Epithelial cell of esophagus (primary cell): ENCODE results near the gene NFAM1.

ENCODE experiments used
- DNase-seq: peaks from one replicate; pipeline ENCODE4 v3.0.0; 2010; ENCODE audit warnings: low read depth
- H3K4me3 ChIP-seq: 2 replicates; pipeline ENCODE4 v1.5.1; 2011; ENCODE audit warnings: mild to moderate bottlenecking, low read length, control low read depth
- CTCF ChIP-seq: IDR thresholded peaks from 2 replicates; pipeline ENCODE4 v1.5.1; 2011; ENCODE audit warnings: low read depth, mild to moderate bottlenecking, low read length, control low read depth, inconsistent platforms; ENCODE audit not compliant: insufficient read depth; ENCODE audit errors: missing control alignments

Gene NFAM1

GRCh38 chr22:42433754-42434682, 1.8 kb upstream of the NFAM1 start:
- peak; percentile 91 for DNase-seq

GRCh38 chr22:42432818-42433217, 615 bp upstream of the NFAM1 start:
- no peak for DNase-seq
- H3K4me3 ChIP-seq, result no peak overlapping the region
- no peak for TF ChIP-seq CTCF

More at GRCh38 chr22:42433754-42434682, 1.8 kb upstream of the NFAM1 start:
- H3K4me3 ChIP-seq, result no peak overlapping the region
- TF ChIP-seq CTCF, result no peak

DNA sequence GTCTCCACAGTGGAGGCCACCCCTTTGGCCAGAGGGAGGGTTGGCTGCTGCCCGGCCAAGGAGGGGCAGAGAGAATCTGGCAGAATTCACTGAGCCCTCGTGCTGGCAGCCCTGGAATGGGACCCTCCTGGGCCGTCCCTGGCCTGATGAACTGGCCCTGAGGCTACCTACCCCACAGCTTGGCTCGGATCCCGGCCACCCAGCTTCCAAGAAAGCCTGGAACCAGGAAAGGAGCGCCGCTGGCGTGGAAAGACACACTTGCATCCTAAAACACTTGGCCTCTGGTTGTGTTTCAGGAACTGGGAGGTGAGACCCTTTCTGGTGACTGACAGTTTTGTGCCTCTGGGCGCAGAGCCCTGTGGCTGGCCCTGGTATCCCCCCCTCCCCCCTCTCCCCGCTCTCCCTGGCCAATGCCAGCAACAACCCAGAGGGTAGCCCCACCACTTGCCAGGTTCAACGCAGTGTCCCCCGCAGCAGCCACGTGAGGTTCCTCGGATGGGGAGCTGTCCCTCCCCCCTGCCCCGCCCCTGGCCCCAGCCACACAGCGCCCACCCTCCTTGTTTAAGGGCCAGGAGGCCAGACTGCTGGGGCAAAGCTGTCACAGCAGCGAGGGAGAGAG, 693 bp downstream of the NFAM1 start:
- no peak for DNase-seq
- no peak for TF ChIP-seq CTCF
- no peak overlapping the region for H3K4me3 ChIP-seq

- no peak for DNase-seq
- H3K4me3 ChIP-seq, result no peak overlapping the region
- no peak for TF ChIP-seq CTCF
Measured at GRCh38 chr22:42430528-42431125, 1.6 kb downstream of the NFAM1 start.

- no peak for TF ChIP-seq CTCF
- no peak overlapping the region for H3K4me3 ChIP-seq
- no peak for DNase-seq
Measured at GRCh38 chr22:42428760-42429159, 3.4 kb downstream of the NFAM1 start.

DNA sequence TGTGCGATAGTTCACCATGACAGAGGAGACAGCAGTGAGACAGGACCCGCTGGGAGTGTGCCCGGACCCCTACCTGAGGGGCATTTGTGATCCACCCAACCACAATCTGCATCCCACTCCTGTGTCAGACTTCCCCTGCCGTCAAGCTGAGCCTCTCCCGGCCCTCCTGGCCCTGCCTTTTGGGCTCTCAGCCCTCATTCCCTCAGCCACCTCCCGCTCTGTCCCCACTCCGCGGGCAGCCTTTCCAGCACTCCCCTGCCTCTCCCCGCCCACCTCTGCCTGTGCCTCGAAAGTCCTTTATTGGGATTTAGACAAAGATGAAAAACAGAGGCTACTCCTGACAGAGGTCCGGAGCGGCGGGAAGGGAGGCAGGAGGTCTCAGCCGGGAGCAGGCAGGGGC, 4.2 kb downstream of the NFAM1 start:
- no peak for DNase-seq
- H3K4me3 ChIP-seq, result no peak overlapping the region
- no peak for TF ChIP-seq CTCF
